ENCODE data around the gene CHCT1.
"Not testable (repeated sequence)": the region's sequence is repeated elsewhere in the genome, so short reads cannot be mapped to it uniquely, and the experiment has no call there.

Gene CHCT1

GRCh38 chr17:60422162-60422665 is at the start of gene CHCT1:
Gene CHCT1 (plus strand): TSS chr17:60422489. CDS start chr17:60422593, 104 bp downstream.
- no peaks in the 10 kb centered on the region for H3K27me3 ChIP-seq (ENCODE audit: control insufficient read depth in 5 of 5, insufficient read depth in 4 of 5, low read length in 5 of 5)
- peak within 1 kb of the TSS; percentile 48 to 92 (median 86) for H3K9ac ChIP-seq (ENCODE audit: low read length in 5 of 5)
- peaks cover 2 to 19% (median 17%) of the 10 kb centered on the region in 5 donors for H3K4me1 ChIP-seq (ENCODE audit: control insufficient read depth in 5 of 5, insufficient read depth in 5 of 5, low read length in 5 of 5)
- H3K4me3 ChIP-seq (ENCODE audit: low read depth in 1 of 5, low read length in 5 of 5), result peak within 1 kb of the TSS; percentile 57 to 78 (median 70)
- no peaks in the 10 kb centered on the region for H3K9me3 ChIP-seq (ENCODE audit: control insufficient read depth in 5 of 5, low read length in 5 of 5)
- H3K36me3 ChIP-seq (ENCODE audit: control insufficient read depth in 5 of 5, insufficient read depth in 5 of 5, low read length in 5 of 5), result no peaks in the 10 kb centered on the region
- H3K27ac ChIP-seq (ENCODE audit: low read depth, low read length), result peak within 1 kb of the TSS; percentile 54

DNA sequence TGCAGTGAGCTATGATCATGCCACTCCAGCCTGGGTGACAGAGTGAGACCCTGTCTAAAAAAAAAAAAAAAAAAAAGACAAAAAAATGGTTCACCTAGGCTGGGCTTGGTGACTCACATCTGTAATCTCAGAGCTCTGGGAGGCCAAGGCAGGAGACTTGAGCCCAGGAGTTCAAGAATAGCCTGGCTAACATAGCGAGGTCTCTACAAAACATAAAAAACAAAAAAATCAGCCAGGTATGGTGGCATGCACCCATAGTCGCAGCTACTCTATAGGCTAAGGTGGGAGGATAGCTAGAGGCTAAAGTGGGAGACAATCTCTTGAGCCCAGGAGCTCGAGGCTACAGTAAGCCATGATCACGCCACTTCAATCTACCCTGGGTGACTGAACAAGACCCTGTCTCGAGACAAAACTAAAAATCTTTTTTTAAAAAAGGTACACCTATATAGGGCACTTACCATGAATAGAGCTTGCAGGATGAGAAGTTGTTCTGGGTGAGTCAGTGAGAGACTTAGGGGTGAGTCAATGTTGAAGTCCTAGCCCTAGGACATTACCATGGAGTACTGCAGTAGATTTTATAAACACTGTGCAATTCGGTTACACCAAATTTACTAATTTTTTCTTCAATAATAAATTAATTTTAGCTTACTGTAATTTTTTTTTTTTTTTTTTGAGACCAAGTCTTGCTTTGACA is 49.4 kb upstream of the CHCT1 start:
- Histone ChIP-seq H3K4me1 (ENCODE audit: control insufficient read depth in 5 of 5, insufficient read depth in 5 of 5, low read length in 5 of 5) (peaks cover 0 to 6% (median 0%) of the 10 kb centered on the region in 5 donors), H3K9ac (ENCODE audit: low read length in 5 of 5) (no peak overlapping the region), H3K27me3 (ENCODE audit: control insufficient read depth in 5 of 5, insufficient read depth in 4 of 5, low read length in 5 of 5) (no peaks in the 10 kb centered on the region), H3K4me3 (ENCODE audit: low read depth in 1 of 5, low read length in 5 of 5) (no peak overlapping the region), H3K36me3 (ENCODE audit: control insufficient read depth in 5 of 5, insufficient read depth in 5 of 5, low read length in 5 of 5) (no peaks in the 10 kb centered on the region), H3K27ac (ENCODE audit: low read depth, low read length) (no peak overlapping the region), H3K9me3 (ENCODE audit: control insufficient read depth in 5 of 5, low read length in 5 of 5) (no peaks in the 10 kb centered on the region)

- H3K4me3 ChIP-seq (ENCODE audit: low read depth in 1 of 5, low read length in 5 of 5); H3K9ac ChIP-seq (ENCODE audit: low read length in 5 of 5); H3K27me3 ChIP-seq (ENCODE audit: control insufficient read depth in 5 of 5, insufficient read depth in 4 of 5, low read length in 5 of 5); H3K9me3 ChIP-seq (ENCODE audit: control insufficient read depth in 5 of 5, low read length in 5 of 5); H3K4me1 ChIP-seq (ENCODE audit: control insufficient read depth in 5 of 5, insufficient read depth in 5 of 5, low read length in 5 of 5); H3K36me3 ChIP-seq (ENCODE audit: control insufficient read depth in 5 of 5, insufficient read depth in 5 of 5, low read length in 5 of 5); H3K27ac ChIP-seq (ENCODE audit: low read depth, low read length): not testable (repeated sequence)
Observed at GRCh38 chr17:60378187-60378586, 44.1 kb upstream of the CHCT1 start.

- H3K27me3 ChIP-seq (ENCODE audit: control insufficient read depth in 5 of 5, insufficient read depth in 4 of 5, low read length in 5 of 5); H3K4me3 ChIP-seq (ENCODE audit: low read depth in 1 of 5, low read length in 5 of 5); H3K9ac ChIP-seq (ENCODE audit: low read length in 5 of 5); H3K36me3 ChIP-seq (ENCODE audit: control insufficient read depth in 5 of 5, insufficient read depth in 5 of 5, low read length in 5 of 5); H3K27ac ChIP-seq (ENCODE audit: low read depth, low read length); H3K9me3 ChIP-seq (ENCODE audit: control insufficient read depth in 5 of 5, low read length in 5 of 5); H3K4me1 ChIP-seq (ENCODE audit: control insufficient read depth in 5 of 5, insufficient read depth in 5 of 5, low read length in 5 of 5): not testable (repeated sequence)
Observed at GRCh38 chr17:60379461-60379860, 42.8 kb upstream of the CHCT1 start.

DNA sequence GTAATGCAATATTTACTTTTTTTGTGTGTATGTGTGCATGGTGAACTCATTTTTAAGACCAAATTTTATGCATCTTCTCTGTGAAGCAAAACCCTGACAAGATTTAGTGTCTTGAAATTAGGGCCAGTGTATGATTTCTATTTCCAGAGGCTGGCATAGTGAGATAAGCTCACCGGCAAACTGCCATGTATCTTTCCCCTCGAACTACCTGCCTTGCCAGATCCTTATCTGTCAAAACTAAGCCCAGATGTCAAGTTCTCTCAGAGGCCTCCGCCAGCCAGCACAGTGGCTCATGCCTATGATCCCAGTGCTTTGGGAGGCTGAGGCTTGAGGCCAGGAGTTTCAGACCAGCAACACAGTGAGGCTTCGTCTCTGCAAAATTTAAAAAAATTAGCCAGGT is 40.3 kb upstream of the CHCT1 start:
- Histone ChIP-seq H3K27ac (ENCODE audit: low read depth, low read length) (no peak overlapping the region), H3K36me3 (ENCODE audit: control insufficient read depth in 5 of 5, insufficient read depth in 5 of 5, low read length in 5 of 5) (peaks cover 0 to 2% (median 0%) of the 10 kb centered on the region in 5 donors), H3K9ac (ENCODE audit: low read length in 5 of 5) (no peak overlapping the region), H3K27me3 (ENCODE audit: control insufficient read depth in 5 of 5, insufficient read depth in 4 of 5, low read length in 5 of 5) (no peaks in the 10 kb centered on the region), H3K4me3 (ENCODE audit: low read depth in 1 of 5, low read length in 5 of 5) (no peak overlapping the region), H3K4me1 (ENCODE audit: control insufficient read depth in 5 of 5, insufficient read depth in 5 of 5, low read length in 5 of 5) (peaks cover 0 to 7% (median 5%) of the 10 kb centered on the region in 5 donors), H3K9me3 (ENCODE audit: control insufficient read depth in 5 of 5, low read length in 5 of 5) (no peaks in the 10 kb centered on the region)

DNA sequence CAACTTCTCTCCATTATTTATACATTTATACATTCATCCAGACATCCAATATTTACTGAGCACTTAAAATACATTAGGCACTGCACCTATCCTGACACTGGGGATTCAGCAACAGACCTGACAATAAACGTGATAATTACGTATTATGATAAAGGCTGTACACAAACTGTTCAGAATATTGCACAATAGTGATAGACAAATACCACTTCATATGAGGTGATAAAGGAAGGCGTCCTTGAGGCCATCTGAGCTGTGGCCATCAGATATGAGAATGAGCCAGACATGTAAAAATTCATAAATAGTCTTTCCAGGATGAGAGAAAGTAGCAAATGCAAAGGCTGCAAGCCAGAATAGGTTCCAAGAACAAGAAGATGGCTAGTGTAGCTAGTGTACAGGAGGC is 38.9 kb upstream of the CHCT1 start:
- no peak overlapping the region for H3K27ac ChIP-seq (ENCODE audit: low read depth, low read length)
- H3K4me1 ChIP-seq (ENCODE audit: control insufficient read depth in 5 of 5, insufficient read depth in 5 of 5, low read length in 5 of 5), result peaks cover 0 to 7% (median 5%) of the 10 kb centered on the region in 5 donors
- no peaks in the 10 kb centered on the region for H3K9me3 ChIP-seq (ENCODE audit: control insufficient read depth in 5 of 5, low read length in 5 of 5)
- H3K36me3 ChIP-seq (ENCODE audit: control insufficient read depth in 5 of 5, insufficient read depth in 5 of 5, low read length in 5 of 5), result peaks cover 0 to 2% (median 0%) of the 10 kb centered on the region in 5 donors
- no peak overlapping the region for H3K9ac ChIP-seq (ENCODE audit: low read length in 5 of 5)
- H3K4me3 ChIP-seq (ENCODE audit: low read depth in 1 of 5, low read length in 5 of 5), result no peak overlapping the region
- H3K27me3 ChIP-seq (ENCODE audit: control insufficient read depth in 5 of 5, insufficient read depth in 4 of 5, low read length in 5 of 5), result no peaks in the 10 kb centered on the region

DNA sequence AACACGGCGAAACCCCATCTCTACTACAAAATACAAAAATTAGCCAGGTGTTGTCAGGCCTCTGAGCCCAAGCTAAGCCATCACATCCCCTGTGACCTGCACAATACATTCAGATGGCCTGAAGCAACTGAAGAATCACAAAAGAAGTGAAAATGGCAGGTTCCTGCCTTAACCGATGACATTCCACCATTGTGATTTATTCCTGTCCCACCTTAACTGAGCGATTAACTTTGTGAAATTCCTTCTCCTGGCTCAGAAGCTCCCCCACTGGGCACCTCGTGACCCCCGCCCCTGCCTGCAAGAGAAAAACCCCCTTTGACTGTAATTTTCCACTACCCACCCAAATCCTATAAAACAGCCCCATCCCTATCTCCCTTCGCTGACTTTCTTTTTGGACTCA is 37.4 kb upstream of the CHCT1 start:
- not testable (repeated sequence) for H3K27me3 ChIP-seq (ENCODE audit: control insufficient read depth in 5 of 5, insufficient read depth in 4 of 5, low read length in 5 of 5); H3K36me3 ChIP-seq (ENCODE audit: control insufficient read depth in 5 of 5, insufficient read depth in 5 of 5, low read length in 5 of 5); H3K4me3 ChIP-seq (ENCODE audit: low read depth in 1 of 5, low read length in 5 of 5); H3K27ac ChIP-seq (ENCODE audit: low read depth, low read length); H3K9ac ChIP-seq (ENCODE audit: low read length in 5 of 5); H3K9me3 ChIP-seq (ENCODE audit: control insufficient read depth in 5 of 5, low read length in 5 of 5)
- peaks cover 0 to 11% (median 7%) of the 10 kb centered on the region in 5 donors for H3K4me1 ChIP-seq (ENCODE audit: control insufficient read depth in 5 of 5, insufficient read depth in 5 of 5, low read length in 5 of 5)

- no peak overlapping the region for H3K9ac ChIP-seq (ENCODE audit: low read length in 5 of 5)
- no peaks in the 10 kb centered on the region for H3K9me3 ChIP-seq (ENCODE audit: control insufficient read depth in 5 of 5, low read length in 5 of 5)
- H3K27ac ChIP-seq (ENCODE audit: low read depth, low read length), result no peak overlapping the region
- no peak overlapping the region for H3K4me3 ChIP-seq (ENCODE audit: low read depth in 1 of 5, low read length in 5 of 5)
- H3K4me1 ChIP-seq (ENCODE audit: control insufficient read depth in 5 of 5, insufficient read depth in 5 of 5, low read length in 5 of 5), result peaks cover 0 to 24% (median 20%) of the 10 kb centered on the region in 5 donors
- H3K27me3 ChIP-seq (ENCODE audit: control insufficient read depth in 5 of 5, insufficient read depth in 4 of 5, low read length in 5 of 5), result no peaks in the 10 kb centered on the region
- H3K36me3 ChIP-seq (ENCODE audit: control insufficient read depth in 5 of 5, insufficient read depth in 5 of 5, low read length in 5 of 5), result peaks cover 0 to 2% (median 0%) of the 10 kb centered on the region in 5 donors
Observed at GRCh38 chr17:60386147-60387058, 35.9 kb upstream of the CHCT1 start.

- no peaks in the 10 kb centered on the region for H3K36me3 ChIP-seq (ENCODE audit: control insufficient read depth in 5 of 5, insufficient read depth in 5 of 5, low read length in 5 of 5)
- no peak overlapping the region for H3K4me3 ChIP-seq (ENCODE audit: low read depth in 1 of 5, low read length in 5 of 5)
- H3K27ac ChIP-seq (ENCODE audit: low read depth, low read length), result no peak overlapping the region
- no peak overlapping the region for H3K9ac ChIP-seq (ENCODE audit: low read length in 5 of 5)
- no peaks in the 10 kb centered on the region for H3K9me3 ChIP-seq (ENCODE audit: control insufficient read depth in 5 of 5, low read length in 5 of 5)
- no peaks in the 10 kb centered on the region for H3K27me3 ChIP-seq (ENCODE audit: control insufficient read depth in 5 of 5, insufficient read depth in 4 of 5, low read length in 5 of 5)
- peaks cover 1 to 27% (median 23%) of the 10 kb centered on the region in 5 donors for H3K4me1 ChIP-seq (ENCODE audit: control insufficient read depth in 5 of 5, insufficient read depth in 5 of 5, low read length in 5 of 5)
Observed at GRCh38 chr17:60387666-60388065, 34.6 kb upstream of the CHCT1 start.

GRCh38 chr17:60388742-60389141 is 33.5 kb upstream of the CHCT1 start:
- peaks cover 3 to 35% (median 31%) of the 10 kb centered on the region in 5 donors for H3K4me1 ChIP-seq (ENCODE audit: control insufficient read depth in 5 of 5, insufficient read depth in 5 of 5, low read length in 5 of 5)
- H3K27ac ChIP-seq (ENCODE audit: low read depth, low read length), result no peak overlapping the region
- no peaks in the 10 kb centered on the region for H3K36me3 ChIP-seq (ENCODE audit: control insufficient read depth in 5 of 5, insufficient read depth in 5 of 5, low read length in 5 of 5)
- no peak overlapping the region for H3K4me3 ChIP-seq (ENCODE audit: low read depth in 1 of 5, low read length in 5 of 5)
- peak overlapping the region in 1 of 5 donors; percentile 20 for H3K9ac ChIP-seq (ENCODE audit: low read length in 5 of 5)
- no peaks in the 10 kb centered on the region for H3K9me3 ChIP-seq (ENCODE audit: control insufficient read depth in 5 of 5, low read length in 5 of 5)
- H3K27me3 ChIP-seq (ENCODE audit: control insufficient read depth in 5 of 5, insufficient read depth in 4 of 5, low read length in 5 of 5), result no peaks in the 10 kb centered on the region

All from subcutaneous abdominal adipose tissue (tissue), 5 donors.